SJCRH30 (cell line): ENCODE results near the gene CPNE4. TPM values are rescaled to one million over a fixed set of nuclear protein-coding genes. Genes with fewer than 3 reads are reported as not detected.
"Not testable (repeated sequence)": the region's sequence is repeated elsewhere in the genome, so short reads cannot be mapped to it uniquely, and the experiment has no call there.

Experiments
- DNase-seq, 2 experiments: peaks; one replicate each; pipeline ENCODE4 v3.0.0-alpha.2; 2015 to 2020
- H3K27ac ChIP-seq: fragments of 250-450 bp; sonication (Bioruptor Pico); 2 replicates; pipeline ENCODE4 v1.5.1; 2020; ENCODE audit warnings: mild to moderate bottlenecking, moderate library complexity
- H3K27me3 ChIP-seq: fragments of 250-450 bp; sonication (Bioruptor Pico); 2 replicates; pipeline ENCODE4 v1.5.1; 2020; ENCODE audit warnings: mild to moderate bottlenecking, moderate library complexity
- H3K36me3 ChIP-seq: fragments of 250-450 bp; sonication (Bioruptor Pico); 2 replicates; pipeline ENCODE4 v1.5.1; 2020; ENCODE audit warnings: mild to moderate bottlenecking, moderate library complexity
- H3K4me1 ChIP-seq: fragments of 250-450 bp; sonication (Bioruptor Pico); 2 replicates; pipeline ENCODE4 v1.5.1; 2020; ENCODE audit warnings: mild to moderate bottlenecking, moderate library complexity
- H3K4me3 ChIP-seq: fragments of 250-450 bp; sonication (Bioruptor Pico); 2 replicates; pipeline ENCODE4 v1.5.1; 2020; ENCODE audit warnings: mild to moderate bottlenecking, moderate library complexity
- H3K9me3 ChIP-seq: fragments of 250-450 bp; sonication (Bioruptor Pico); replicated peaks from 2 replicates; pipeline ENCODE4 v1.5.1; 2020; ENCODE audit warnings: mild to moderate bottlenecking, moderate library complexity
- total RNA-seq: library from RNA; depleted of rRNA; stranded (reverse); fragments of >200 nt; shearing (Covaris generic); gene quantifications from 2 replicates; pipeline ENCODE4 v1.2.3, GENCODE V29; 2014

The CPNE4 gene
- total RNA-seq, 1 experiment from 2014 or later: 0.04 TPM

DNA sequence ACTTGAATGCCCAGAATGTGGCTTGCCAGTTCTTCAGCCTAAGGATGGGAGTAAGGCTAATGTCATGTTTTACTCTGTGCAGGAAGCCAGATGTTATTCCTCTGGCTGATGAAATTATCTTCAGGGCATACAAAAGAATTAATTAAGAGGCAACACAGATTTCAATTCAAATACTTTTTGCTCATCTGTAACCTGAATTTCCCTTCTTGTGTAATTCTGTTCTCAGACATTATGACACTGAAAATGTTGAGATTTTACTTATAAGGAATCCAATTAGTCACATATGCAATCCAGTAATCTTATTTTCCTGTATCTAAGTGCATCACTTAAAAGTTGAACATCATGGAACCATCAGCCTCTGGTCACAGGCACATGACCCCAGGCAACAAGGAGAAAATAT lies 136.5 kb downstream of the CPNE4 start:
- no peak for DNase-seq
- H3K4me3 ChIP-seq: no peak overlapping the region
- no peaks in the 10 kb centered on the region for H3K9me3 ChIP-seq
- H3K4me1 ChIP-seq: no peaks in the 10 kb centered on the region
- H3K27me3 ChIP-seq: no peaks in the 10 kb centered on the region
- H3K36me3 ChIP-seq: no peaks in the 10 kb centered on the region
- H3K27ac ChIP-seq: no peak overlapping the region

DNA sequence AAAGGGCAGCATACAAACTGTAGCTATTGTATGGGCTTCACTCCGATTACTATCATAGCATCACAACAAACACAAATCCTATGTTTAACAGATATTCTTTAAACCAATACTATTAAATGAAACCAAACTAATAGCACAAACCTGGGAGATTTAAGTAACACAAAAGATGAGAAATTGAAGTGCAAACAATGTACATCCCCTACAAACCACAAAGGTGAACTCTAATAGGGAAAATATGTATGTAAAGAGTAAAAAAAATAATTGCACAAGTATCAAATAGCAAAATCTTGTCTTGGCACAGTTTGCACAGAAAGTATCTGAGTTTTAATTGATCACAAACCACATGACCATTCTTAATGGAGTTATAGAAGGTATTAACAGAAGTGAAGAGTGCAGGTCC lies 138.5 kb downstream of the CPNE4 start:
- no peak for DNase-seq
- no peaks in the 10 kb centered on the region for H3K9me3 ChIP-seq

DNA sequence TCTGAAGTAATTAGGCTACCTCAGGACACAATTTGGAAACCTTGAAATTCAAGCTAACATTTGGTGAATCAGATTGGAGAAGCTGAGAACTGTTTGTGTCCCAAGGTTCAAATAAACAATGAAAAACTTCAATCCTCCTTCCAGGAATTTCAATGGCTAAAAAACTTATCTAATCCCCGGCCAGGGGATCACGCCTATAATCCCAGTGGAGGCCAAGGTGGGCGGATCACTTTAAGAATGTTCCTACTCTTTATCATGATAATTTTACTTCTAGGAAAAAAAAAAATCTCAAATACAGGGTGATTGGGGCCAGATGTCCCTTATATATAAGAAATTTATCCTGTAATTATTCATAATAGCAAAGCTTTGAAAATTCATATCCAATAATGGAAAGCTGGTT lies 139.0 kb downstream of the CPNE4 start:
- no peaks in the 10 kb centered on the region for H3K4me1 ChIP-seq
- no peaks in the 10 kb centered on the region for H3K27me3 ChIP-seq
- H3K27ac ChIP-seq: no peak overlapping the region
- H3K36me3 ChIP-seq: no peaks in the 10 kb centered on the region
- DNase-seq: no peak
- no peak overlapping the region for H3K4me3 ChIP-seq
- no peaks in the 10 kb centered on the region for H3K9me3 ChIP-seq

More for the DNA sequence above, 138.5 kb downstream of the CPNE4 start:
- no peak overlapping the region for H3K27ac ChIP-seq
- H3K27me3 ChIP-seq: no peaks in the 10 kb centered on the region
- H3K4me3 ChIP-seq: no peak overlapping the region
- no peaks in the 10 kb centered on the region for H3K4me1 ChIP-seq
- no peaks in the 10 kb centered on the region for H3K36me3 ChIP-seq

DNA sequence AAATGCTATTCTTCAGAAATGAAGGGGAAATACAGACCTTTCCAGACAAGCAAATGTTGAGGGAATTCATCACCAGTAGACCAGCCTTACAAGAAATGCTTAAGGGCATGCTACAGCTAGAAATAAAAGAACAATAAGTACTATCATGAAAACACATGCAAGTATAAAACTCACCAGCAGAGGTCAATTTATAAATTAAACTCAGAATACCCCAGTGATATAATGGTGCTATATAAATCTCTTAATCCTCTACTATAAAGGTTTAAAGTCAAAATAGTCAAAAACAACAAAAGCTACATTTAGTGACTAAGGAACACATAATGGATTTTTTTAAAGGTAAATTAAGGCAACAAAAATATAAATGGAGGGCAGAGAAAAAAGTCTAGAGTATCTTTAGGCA lies 142.5 kb downstream of the CPNE4 start:
- Histone ChIP-seq H3K27me3 (no peaks in the 10 kb centered on the region), H3K36me3 (no peaks in the 10 kb centered on the region), H3K9me3 (no peaks in the 10 kb centered on the region), H3K4me3 (no peak overlapping the region), H3K27ac (no peak overlapping the region), H3K4me1 (no peaks in the 10 kb centered on the region)
- no peak for DNase-seq

DNA sequence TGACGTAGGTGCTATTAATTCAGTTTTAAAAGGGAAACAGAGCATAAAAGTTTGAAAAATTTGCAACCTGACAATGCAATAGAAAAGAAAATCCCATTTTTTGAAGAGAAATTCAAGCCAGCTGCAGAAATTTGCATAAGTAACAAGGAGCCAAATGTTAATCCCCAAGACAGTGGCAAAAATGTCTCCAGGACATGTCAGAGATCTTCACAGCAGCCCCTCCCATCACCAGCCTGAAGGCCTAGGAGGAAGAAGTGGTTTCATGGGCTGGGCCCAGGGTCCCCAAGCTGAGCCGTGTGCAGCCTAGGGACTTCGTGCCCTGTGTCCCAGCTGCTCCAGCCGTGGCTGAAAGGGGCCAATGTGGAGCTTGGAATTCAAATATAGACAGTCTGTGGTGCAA lies 148.9 kb downstream of the CPNE4 start:
- not testable (repeated sequence) for H3K4me3 ChIP-seq, H3K27me3 ChIP-seq, H3K36me3 ChIP-seq, H3K27ac ChIP-seq, H3K4me1 ChIP-seq, DNase-seq, H3K9me3 ChIP-seq

DNA sequence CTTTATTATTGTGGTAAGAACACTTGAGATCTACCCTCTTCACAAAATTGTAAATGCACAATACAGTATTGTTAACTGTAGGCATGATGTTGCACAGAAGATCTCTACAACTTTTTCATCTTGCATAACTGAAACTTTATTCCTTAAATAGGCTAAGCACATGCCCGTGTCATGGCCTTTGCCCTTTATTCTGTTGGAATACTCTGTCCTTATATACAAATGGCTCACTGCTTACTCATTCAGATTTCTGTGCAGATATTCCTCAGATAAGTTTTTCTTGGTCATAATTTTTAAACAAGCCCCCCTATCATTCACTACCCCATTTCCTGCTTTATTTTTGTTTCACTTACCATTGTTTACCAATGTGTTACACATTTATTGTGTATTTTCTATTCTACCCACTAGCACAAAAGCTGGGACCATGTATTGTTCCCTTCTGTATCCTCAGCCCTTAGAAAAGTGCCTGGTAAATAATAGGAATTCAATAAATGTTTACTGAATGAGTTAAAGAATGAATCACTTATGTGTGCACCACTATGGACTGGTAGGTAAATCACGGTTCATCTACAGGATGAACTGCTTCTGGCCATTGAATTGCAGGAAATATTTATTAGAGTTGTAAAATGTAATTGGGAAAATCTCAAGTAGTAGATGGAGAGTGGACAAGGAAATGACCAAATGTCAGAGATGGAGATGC lies 151.0 kb downstream of the CPNE4 start:
- no peak for DNase-seq
- H3K27me3 ChIP-seq: no peaks in the 10 kb centered on the region
- H3K9me3 ChIP-seq: no peaks in the 10 kb centered on the region
- no peak overlapping the region for H3K4me3 ChIP-seq
- no peaks in the 10 kb centered on the region for H3K36me3 ChIP-seq
- no peaks in the 10 kb centered on the region for H3K4me1 ChIP-seq
- H3K27ac ChIP-seq: no peak overlapping the region

DNA sequence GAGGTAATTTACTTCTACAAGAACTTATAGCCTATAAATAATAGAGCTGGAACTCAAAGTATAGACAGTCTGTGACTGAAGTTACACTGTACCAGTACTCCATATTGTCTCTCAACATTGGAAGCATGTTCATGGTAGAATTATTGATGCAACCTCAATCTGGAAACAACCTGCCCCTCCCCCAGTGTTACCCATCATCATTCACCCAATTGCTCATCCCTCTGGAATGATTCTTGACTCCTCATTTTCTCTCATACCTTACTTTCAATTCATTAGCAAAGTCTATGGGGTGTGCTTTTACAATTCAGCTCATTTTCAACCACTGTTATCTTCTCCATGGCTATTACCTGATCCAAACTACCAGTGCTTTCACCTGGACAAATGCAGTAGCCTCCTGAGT lies 151.7 kb downstream of the CPNE4 start:
- no peak for DNase-seq
- Histone ChIP-seq H3K27ac (no peak overlapping the region), H3K27me3 (no peaks in the 10 kb centered on the region), H3K36me3 (no peaks in the 10 kb centered on the region), H3K9me3 (no peaks in the 10 kb centered on the region), H3K4me1 (no peaks in the 10 kb centered on the region), H3K4me3 (no peak overlapping the region)

DNA sequence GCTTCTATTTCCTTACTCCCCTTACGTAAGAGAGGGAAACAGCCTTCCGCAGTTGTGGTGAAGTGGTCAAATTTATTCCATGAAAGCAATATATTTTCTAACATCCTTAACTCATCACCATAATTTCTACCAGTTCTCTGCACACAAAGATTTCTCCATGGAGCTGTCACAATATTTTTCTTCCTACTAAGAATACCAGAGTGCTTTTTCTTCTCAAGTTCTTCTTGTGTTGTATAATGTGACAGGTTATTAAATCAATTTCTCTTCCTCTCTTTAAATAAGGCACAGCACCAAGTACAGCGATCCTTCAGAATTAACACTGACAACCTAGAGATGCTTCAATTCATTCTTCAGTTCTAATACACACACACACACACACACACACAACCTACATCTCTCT lies 153.0 kb downstream of the CPNE4 start:
- Histone ChIP-seq H3K36me3 (no peaks in the 10 kb centered on the region), H3K27me3 (no peaks in the 10 kb centered on the region), H3K4me3 (no peak overlapping the region), H3K27ac (no peak overlapping the region), H3K9me3 (no peaks in the 10 kb centered on the region), H3K4me1 (no peaks in the 10 kb centered on the region)
- DNase-seq: no peak

DNA sequence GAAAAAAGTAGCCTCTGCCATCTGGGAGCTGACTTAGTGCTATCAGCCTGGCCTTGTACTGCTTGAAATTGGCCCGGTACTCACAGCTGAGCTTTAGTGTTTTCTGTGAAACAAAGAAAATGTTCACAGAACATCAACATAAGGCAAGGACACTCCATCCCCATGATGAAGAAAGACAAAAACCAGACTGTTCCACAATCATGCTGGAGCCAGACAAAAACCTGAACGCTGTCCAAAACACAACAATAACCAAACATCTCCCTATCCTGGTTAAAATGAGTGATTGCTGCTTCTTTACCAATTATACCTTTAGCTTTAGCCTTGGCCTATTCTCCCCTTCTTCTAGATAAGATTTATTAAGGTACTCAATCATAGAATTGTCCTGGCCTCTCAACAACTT lies 153.9 kb downstream of the CPNE4 start:
- DNase-seq: no peak
- Histone ChIP-seq H3K36me3 (no peaks in the 10 kb centered on the region), H3K4me3 (no peak overlapping the region), H3K27me3 (no peaks in the 10 kb centered on the region), H3K9me3 (no peaks in the 10 kb centered on the region), H3K4me1 (no peaks in the 10 kb centered on the region), H3K27ac (no peak overlapping the region)

DNA sequence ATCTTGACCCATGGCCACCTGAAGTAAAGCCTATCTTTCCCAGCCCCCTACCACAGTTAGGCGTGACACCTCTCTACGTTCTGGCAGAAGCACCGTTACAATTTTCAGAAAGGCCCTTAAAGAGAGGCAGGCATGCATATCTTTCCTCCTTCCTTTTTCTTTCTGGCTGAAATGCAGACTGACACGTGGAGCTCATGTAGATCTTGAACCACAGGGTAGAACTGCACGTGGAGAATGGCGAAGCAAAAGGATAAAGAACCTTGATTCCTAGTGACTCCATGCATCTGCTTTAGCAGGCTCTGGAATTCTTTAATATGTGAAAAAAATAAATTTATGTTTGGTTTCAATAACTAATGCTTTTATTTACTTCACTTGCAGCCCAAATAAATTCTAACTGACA lies 166.6 kb downstream of the CPNE4 start:
- no peaks in the 10 kb centered on the region for H3K4me1 ChIP-seq
- no peaks in the 10 kb centered on the region for H3K36me3 ChIP-seq
- no peak overlapping the region for H3K4me3 ChIP-seq
- no peak overlapping the region for H3K27ac ChIP-seq
- no peaks in the 10 kb centered on the region for H3K9me3 ChIP-seq
- H3K27me3 ChIP-seq: no peaks in the 10 kb centered on the region
- no peak for DNase-seq

DNA sequence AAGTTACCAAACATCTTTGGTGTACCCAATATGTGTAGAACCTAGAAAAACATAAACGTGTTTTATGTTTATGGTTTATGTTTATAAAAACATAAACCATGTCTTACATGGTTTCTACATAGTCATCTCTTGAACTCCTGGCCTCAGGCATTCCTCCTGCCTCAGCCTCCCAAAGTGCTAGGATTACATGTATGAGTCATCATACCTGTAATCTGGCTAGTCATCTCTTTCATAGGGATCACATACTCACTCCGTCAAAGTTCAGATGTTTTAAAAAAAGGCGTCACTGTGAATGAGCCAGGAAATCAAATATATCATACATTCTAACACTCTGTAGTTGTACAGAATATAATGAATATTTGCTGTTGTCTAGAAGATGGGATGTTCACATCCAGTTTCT lies 178.6 kb downstream of the CPNE4 start:
- H3K27ac ChIP-seq: no peak overlapping the region
- H3K4me3 ChIP-seq: no peak overlapping the region
- H3K27me3 ChIP-seq: peaks cover 4% of the 10 kb centered on the region; the same call in 1 of the 2 replicates
- no peaks in the 10 kb centered on the region for H3K9me3 ChIP-seq
- DNase-seq: no peak
- H3K36me3 ChIP-seq: no peaks in the 10 kb centered on the region
- no peaks in the 10 kb centered on the region for H3K4me1 ChIP-seq

DNA sequence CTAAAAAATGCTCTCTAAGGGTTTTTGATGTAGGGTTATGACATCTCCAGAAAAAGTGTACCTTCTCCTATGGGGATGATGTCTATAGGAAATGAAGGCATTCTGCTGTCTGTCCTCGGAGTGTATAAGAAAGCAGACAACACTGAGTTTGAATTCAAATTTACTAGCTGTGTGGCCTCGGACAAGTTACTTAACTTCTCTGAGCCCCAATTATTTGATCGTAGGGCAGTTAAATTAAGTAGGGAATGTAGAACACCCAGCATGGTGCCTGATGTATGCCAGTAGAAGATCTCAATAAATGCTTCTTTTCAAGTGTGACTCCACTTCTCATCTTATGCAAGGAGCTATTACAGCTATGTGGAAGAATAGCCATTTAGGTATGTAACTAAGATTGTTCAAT lies 184.6 kb downstream of the CPNE4 start:
- Histone ChIP-seq H3K9me3 (no peaks in the 10 kb centered on the region), H3K27ac (no peak overlapping the region), H3K4me3 (no peak overlapping the region), H3K36me3 (no peaks in the 10 kb centered on the region), H3K4me1 (no peaks in the 10 kb centered on the region), H3K27me3 (peaks cover 3% of the 10 kb centered on the region; the same call in 1 of the 2 replicates)
- DNase-seq: no peak

DNA sequence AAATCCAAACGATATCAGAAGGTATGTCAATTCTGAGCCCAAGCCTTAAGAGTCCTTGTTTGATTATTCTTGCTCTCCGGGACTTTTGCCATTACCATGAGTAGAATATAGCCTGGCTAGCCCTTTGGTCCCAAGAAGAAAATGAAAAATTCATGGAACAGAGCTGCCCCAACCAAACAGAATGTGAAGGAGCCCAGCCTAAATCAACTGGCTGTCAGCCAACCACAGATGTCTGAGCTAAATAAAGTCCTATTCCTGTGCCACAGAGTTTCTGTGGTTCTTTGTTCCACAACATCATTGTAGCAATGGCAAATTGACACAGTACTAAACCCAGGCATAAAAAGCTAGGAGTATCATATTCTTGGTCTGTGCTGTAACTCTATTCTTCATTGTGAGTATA lies 185.2 kb downstream of the CPNE4 start:
- no peaks in the 10 kb centered on the region for H3K9me3 ChIP-seq
- no peak overlapping the region for H3K27ac ChIP-seq
- no peaks in the 10 kb centered on the region for H3K36me3 ChIP-seq
- H3K4me3 ChIP-seq: no peak overlapping the region
- no peak for DNase-seq
- peaks cover 3% of the 10 kb centered on the region; the same call in 1 of the 2 replicates for H3K27me3 ChIP-seq
- no peaks in the 10 kb centered on the region for H3K4me1 ChIP-seq

DNA sequence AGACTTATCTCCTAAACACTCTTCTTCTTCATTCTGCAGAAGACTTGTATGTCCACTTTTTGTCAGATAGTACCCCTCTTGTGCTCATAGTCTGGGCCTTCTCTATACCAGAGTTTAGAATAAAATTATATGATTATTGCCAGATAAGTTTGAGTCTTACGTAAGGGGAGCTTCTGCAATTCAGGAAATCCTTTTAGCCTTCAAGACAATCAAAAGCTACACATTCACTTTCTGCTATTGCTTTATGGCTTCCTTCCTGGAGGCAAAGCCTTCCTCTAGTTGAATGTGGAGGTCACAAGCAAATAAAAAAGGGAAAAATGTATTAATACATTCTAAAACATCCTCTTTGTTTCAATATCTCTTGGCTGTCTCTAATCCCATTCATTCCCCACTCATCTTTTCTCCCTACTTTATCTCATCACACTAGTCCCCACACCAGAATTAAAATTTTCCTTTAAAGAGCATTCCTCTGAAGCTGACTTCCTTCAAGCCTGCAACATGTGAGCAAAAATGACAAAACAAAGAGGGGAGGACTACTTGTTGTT lies 186.8 kb downstream of the CPNE4 start:
- DNase-seq: no peak
- H3K4me1 ChIP-seq: no peaks in the 10 kb centered on the region
- H3K36me3 ChIP-seq: no peaks in the 10 kb centered on the region
- H3K27me3 ChIP-seq: peaks cover 3% of the 10 kb centered on the region; the same call in 1 of the 2 replicates
- no peak overlapping the region for H3K27ac ChIP-seq
- H3K9me3 ChIP-seq: no peaks in the 10 kb centered on the region
- H3K4me3 ChIP-seq: no peak overlapping the region

DNA sequence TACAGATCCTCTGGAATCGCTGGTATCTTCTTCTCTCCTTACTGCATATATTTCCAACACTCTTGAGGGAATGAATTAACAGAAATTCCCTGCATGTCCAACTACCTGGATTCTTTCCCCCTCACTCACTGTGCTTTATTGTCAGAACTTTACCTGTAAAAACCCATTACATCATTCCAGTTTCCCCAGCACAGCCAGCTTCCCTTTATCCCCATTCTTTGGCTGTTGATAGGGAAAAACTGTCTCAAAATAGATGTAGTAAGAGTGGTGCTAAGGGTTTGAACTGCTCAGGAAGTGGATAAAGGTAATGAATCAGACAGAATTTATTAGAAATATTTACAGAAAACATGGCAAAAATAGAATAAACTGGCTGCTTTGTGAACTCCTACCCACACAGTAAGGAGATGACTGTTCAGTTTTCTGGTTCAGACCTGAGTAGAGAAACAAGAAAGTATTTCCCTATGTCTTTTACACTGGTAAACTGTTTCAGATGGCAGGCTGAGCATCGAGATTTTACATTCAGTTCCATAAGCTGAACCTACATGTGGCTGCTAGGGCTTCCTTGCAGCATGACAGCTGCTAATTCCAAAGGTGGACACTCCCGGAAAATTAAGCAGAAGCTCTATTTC lies 188.4 kb downstream of the CPNE4 start:
- Histone ChIP-seq H3K4me1 (no peaks in the 10 kb centered on the region), H3K36me3 (no peaks in the 10 kb centered on the region), H3K27ac (no peak overlapping the region), H3K9me3 (no peaks in the 10 kb centered on the region), H3K27me3 (peaks cover 3% of the 10 kb centered on the region; the same call in 1 of the 2 replicates), H3K4me3 (no peak overlapping the region)
- DNase-seq: no peak

DNA sequence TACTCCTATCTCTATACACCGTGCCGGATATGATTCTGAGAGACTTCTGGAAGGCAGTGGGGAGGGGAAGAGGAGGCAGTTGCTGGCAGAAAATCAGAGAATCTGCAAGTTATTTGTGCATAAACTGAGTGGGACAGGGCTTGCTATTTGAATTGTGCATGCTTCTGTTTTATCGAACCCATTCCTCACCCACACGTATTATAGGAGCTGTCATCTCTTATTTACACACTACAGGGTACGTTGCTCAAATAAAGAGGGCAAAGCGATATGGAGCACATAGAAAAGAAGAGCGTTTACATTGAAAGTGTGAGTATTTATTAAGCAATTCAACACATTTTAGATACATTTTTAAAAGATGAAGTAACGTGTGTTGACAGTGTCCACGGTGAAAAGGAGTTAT lies 191.6 kb downstream of the CPNE4 start:
- H3K9me3 ChIP-seq: no peaks in the 10 kb centered on the region
- no peak overlapping the region for H3K4me3 ChIP-seq

More for the DNA sequence above, 191.6 kb downstream of the CPNE4 start:
- Histone ChIP-seq H3K36me3 (no peaks in the 10 kb centered on the region), H3K4me1 (no peaks in the 10 kb centered on the region), H3K27me3 (no peaks in the 10 kb centered on the region), H3K27ac (no peak overlapping the region)
- no peak for DNase-seq
